Neural progenitor cell (in vitro differentiated cells): ENCODE measurements around the gene OPRL1. TPM values are rescaled to one million over a fixed set of nuclear protein-coding genes. Genes with fewer than 3 reads are reported as not detected.
A peak's percentile ranks its signal among the peaks of the same experiment; 100 is the strongest.

ENCODE experiments used
- DNase-seq: peaks from one replicate; pipeline ENCODE4 v3.0.0-alpha.2; 2016; ENCODE audit warnings: low spot score
- H2AFZ ChIP-seq: fragments of 200-600 bp; sonication (generic); replicated peaks from 2 replicates; pipeline ENCODE4 v1.6.1; 2016; ENCODE audit warnings: antibody characterized with exemption
- H3F3A ChIP-seq: fragments of 200-600 bp; sonication (generic); 2 replicates; pipeline ENCODE4 v1.6.1; 2016; ENCODE audit warnings: antibody characterized with exemption, low read depth
- H3K27ac ChIP-seq: fragments of 200-600 bp; sonication (generic); 2 replicates; pipeline ENCODE4 v1.5.1; 2016; ENCODE audit warnings: mild to moderate bottlenecking
- H3K27me3 ChIP-seq: fragments of 200-600 bp; sonication (generic); 2 replicates; pipeline ENCODE4 v1.6.1; 2016; ENCODE audit warnings: mild to moderate bottlenecking, moderate library complexity
- H3K36me3 ChIP-seq: fragments of 200-600 bp; sonication (generic); 2 replicates; pipeline ENCODE4 v1.5.1; 2016
- H3K4me1 ChIP-seq: fragments of 200-600 bp; sonication (generic); 2 replicates; pipeline ENCODE4 v1.6.1; 2016; ENCODE audit warnings: mixed run types
- H3K4me2 ChIP-seq: fragments of 200-600 bp; sonication (generic); 2 replicates; pipeline ENCODE4 v1.6.1; 2016
- H3K4me3 ChIP-seq: fragments of 200-600 bp; sonication (generic); 2 replicates; pipeline ENCODE4 v1.5.1; 2016
- H3K79me2 ChIP-seq: fragments of 200-600 bp; sonication (generic); 2 replicates; pipeline ENCODE4 v1.6.1; 2016; ENCODE audit warnings: low read depth
- H3K9ac ChIP-seq: fragments of 200-600 bp; sonication (generic); 2 replicates; pipeline ENCODE4 v1.6.1; 2016
- H3K9me3 ChIP-seq: fragments of 200-600 bp; sonication (generic); 2 replicates; pipeline ENCODE4 v1.5.1; 2016; ENCODE audit warnings: low read depth
- H4K20me1 ChIP-seq: fragments of 200-600 bp; sonication (generic); 2 replicates; pipeline ENCODE4 v1.6.1; 2016; ENCODE audit warnings: low read depth
- H3K27ac Mint-ChIP-seq: 3 replicates; pipeline ENCODE4 v1.8.0; 2021; ENCODE audit warnings: mixed read lengths
- H3K27me3 Mint-ChIP-seq: 2 replicates; pipeline ENCODE4 v1.8.0; 2022; ENCODE audit warnings: low read depth, mild to moderate bottlenecking, inconsistent platforms, moderate library complexity, mixed read lengths; ENCODE audit not compliant: insufficient read depth
- H3K36me3 Mint-ChIP-seq: 3 replicates; pipeline ENCODE4 v1.8.0; 2021; ENCODE audit warnings: mixed read lengths
- H3K4me1 Mint-ChIP-seq: 3 replicates; pipeline ENCODE4 v1.8.0; 2021; ENCODE audit warnings: mixed read lengths
- H3K4me3 Mint-ChIP-seq: 3 replicates; pipeline ENCODE4 v1.8.0; 2021; ENCODE audit warnings: mild to moderate bottlenecking, moderate library complexity, mixed read lengths
- H3K9me3 Mint-ChIP-seq: 3 replicates; pipeline ENCODE4 v1.8.0; 2020; ENCODE audit warnings: mixed read lengths
- EZH2 ChIP-seq: fragments of 200-600 bp; sonication (generic); IDR thresholded peaks from 2 replicates; pipeline ENCODE4 v1.6.1; 2017; ENCODE audit warnings: antibody characterized with exemption, mild to moderate bottlenecking, moderate library complexity
- EZH2phosphoT487 ChIP-seq: fragments of 200-600 bp; sonication (generic); IDR thresholded peaks from 2 replicates; pipeline ENCODE4 v1.6.1; 2017; ENCODE audit warnings: antibody characterized with exemption
- total RNA-seq: library from RNA; depleted of rRNA; stranded (reverse); fragments of >200 nt; gene quantifications from 2 replicates; pipeline ENCODE4 v1.2.3, GENCODE V29; 2015; ENCODE audit warnings: low replicate concordance
- TF ChIP-seq, protein P1 (sequence below): fragments of 200-600 bp; sonication (generic); IDR thresholded peaks from 2 replicates; pipeline ENCODE4 v1.5.1; 2017; ENCODE audit warnings: antibody characterized with exemption, mild to moderate bottlenecking

Gene OPRL1
- total RNA-seq, 1 donor from 2014 or later = 1.3 TPM

DNA sequence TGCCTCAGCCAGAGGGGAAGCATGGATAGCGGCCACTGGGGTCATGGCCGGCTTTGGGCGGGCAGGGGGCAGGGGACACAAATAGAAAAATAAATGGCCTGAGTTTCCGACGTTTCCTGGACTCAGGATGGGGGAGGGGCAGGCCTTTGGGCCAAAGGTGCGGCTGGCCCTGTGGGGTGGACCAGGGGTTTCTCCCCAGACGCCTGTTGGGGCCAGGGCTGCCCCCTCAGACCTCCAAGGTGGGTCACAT lies 23.3 kb upstream of the OPRL1 start:
- Mint-ChIP-seq H3K36me3 (no peaks in the 10 kb centered on the region), H3K4me1 (peaks cover 21% of the 10 kb centered on the region), H3K27ac (no peak overlapping the region), H3K9me3 (peaks cover 2% of the 10 kb centered on the region), H3K27me3 (peaks cover 21% of the 10 kb centered on the region), H3K4me3 (no peak overlapping the region)
- Histone ChIP-seq H2AFZ (no peak overlapping the region), H3K9me3 (no peaks in the 10 kb centered on the region), H3K4me1 (peaks cover 4% of the 10 kb centered on the region), H3K36me3 (no peaks in the 10 kb centered on the region), H3F3A (peaks cover 5% of the 10 kb centered on the region), H3K4me3 (no peak overlapping the region), H3K9ac (no peak overlapping the region), H3K4me2 (no peak overlapping the region), H4K20me1 (no peaks in the 10 kb centered on the region), H3K79me2 (no peaks in the 10 kb centered on the region), H3K27me3 (peaks cover 18% of the 10 kb centered on the region), H3K27ac (no peak overlapping the region)
- TF ChIP-seq, protein P1, sequence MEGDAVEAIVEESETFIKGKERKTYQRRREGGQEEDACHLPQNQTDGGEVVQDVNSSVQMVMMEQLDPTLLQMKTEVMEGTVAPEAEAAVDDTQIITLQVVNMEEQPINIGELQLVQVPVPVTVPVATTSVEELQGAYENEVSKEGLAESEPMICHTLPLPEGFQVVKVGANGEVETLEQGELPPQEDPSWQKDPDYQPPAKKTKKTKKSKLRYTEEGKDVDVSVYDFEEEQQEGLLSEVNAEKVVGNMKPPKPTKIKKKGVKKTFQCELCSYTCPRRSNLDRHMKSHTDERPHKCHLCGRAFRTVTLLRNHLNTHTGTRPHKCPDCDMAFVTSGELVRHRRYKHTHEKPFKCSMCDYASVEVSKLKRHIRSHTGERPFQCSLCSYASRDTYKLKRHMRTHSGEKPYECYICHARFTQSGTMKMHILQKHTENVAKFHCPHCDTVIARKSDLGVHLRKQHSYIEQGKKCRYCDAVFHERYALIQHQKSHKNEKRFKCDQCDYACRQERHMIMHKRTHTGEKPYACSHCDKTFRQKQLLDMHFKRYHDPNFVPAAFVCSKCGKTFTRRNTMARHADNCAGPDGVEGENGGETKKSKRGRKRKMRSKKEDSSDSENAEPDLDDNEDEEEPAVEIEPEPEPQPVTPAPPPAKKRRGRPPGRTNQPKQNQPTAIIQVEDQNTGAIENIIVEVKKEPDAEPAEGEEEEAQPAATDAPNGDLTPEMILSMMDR = no peak
- TF ChIP-seq EZH2 (no peak), EZH2phosphoT487 (no peak)
- DNase-seq = no peak

DNA sequence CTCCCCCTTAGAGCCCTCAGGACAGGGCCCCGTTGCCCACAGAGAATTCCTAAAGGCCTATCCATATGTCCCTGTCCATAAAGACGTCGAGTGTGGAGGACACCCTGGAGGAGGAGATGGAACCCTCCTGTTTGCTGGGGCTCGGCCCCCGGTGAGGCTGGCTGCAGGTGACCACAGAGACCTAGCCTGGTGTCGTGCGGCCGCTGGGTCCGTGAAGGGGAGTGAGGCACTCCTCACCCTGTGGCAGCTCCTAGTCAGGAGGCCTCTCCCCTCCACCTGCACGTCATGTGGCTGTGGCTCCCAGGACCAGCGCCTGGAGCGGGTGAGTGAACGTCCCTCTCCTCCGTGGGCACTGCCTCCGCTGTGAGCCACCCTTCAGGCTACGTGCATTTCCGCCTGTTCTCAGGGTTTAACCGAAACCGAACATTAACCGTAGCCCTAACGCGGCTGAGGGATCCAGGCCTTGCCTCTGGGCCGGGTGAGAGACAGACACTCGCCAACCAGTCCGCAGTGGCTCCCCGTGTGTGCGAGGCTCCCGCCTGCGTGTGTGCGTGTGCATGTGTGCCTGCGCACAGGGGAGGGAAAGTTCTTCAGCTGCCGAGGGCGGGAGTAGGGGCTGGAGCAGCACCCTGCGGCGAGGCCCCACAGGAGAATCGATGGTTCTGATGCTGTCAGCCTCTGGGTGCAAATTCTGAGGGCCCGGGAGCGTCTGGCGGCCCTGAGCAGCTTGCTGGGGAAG lies 22.8 kb upstream of the OPRL1 start:
- no peak overlapping the region for H3K27ac Mint-ChIP-seq
- peaks cover 23% of the 10 kb centered on the region for H3K4me1 Mint-ChIP-seq
- no peaks in the 10 kb centered on the region for H4K20me1 ChIP-seq
- H3K4me3 ChIP-seq = no peak overlapping the region
- H3K27me3 ChIP-seq = peaks cover 13% of the 10 kb centered on the region
- TF ChIP-seq EZH2 = no peak
- no peak for TF ChIP-seq EZH2phosphoT487
- TF ChIP-seq, protein P1 = no peak
- H3K27ac ChIP-seq = no peak overlapping the region
- H3K36me3 ChIP-seq = no peaks in the 10 kb centered on the region
- H3K79me2 ChIP-seq = no peaks in the 10 kb centered on the region
- peak overlapping the region; percentile 24 for H3K4me3 Mint-ChIP-seq
- no peak overlapping the region for H3K4me2 ChIP-seq
- peaks cover 4% of the 10 kb centered on the region for H3K4me1 ChIP-seq
- no peak overlapping the region for H3K9ac ChIP-seq
- H3K9me3 ChIP-seq = no peaks in the 10 kb centered on the region
- H3K27me3 Mint-ChIP-seq = peaks cover 18% of the 10 kb centered on the region
- no peaks in the 10 kb centered on the region for H3K36me3 Mint-ChIP-seq
- peaks cover 5% of the 10 kb centered on the region for H3F3A ChIP-seq
- DNase-seq = peak; percentile 32
- H3K9me3 Mint-ChIP-seq = peaks cover 2% of the 10 kb centered on the region
- H2AFZ ChIP-seq = peak overlapping the region; percentile 54

DNA sequence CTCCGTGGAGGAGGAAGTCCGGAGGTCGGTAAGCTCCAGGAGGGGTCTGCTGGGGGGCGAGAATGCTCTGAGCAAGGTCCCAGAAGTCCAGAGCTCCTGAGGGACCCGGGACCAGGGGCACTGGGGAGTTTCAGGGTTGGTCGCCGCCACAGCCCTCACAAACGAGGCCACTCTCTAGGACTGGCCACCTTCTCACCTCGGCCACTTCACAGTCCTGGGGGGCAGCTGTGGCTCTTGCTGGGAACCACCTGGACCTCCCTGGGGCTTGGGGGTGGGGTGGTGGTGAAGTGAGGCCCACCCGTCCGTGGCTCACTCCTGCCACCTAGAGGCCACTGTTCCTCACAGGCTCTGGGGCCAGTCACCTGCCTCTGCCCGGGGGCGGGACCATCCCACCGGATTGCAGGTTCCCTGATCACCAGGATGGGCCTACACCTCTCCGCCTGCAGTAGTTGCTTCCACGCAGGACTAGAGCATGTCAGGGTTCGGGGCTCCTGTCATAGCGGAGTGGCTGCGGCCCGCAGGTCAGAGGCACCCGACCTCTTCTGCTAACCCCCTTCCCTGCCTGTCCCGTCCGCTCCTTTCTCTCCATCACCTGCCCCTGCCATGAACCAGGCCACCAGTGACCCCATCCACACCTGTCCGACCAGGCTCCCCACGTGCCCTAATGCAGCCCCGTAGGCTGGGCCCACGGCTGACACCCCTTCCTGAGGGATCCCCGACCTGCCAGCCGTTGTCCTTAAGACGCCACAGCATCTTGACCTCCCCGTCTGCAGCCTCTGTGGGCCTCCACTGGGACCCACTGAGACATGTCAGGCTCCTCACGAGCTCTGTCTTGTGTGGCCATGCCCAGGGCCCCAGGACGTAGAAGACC lies 22.0 kb upstream of the OPRL1 start:
- TF ChIP-seq, protein P1 = peak; percentile 81
- no peak for TF ChIP-seq EZH2
- Histone ChIP-seq H2AFZ (peak overlapping the region; percentile 54), H3K4me3 (no peak overlapping the region), H3K4me1 (peaks cover 4% of the 10 kb centered on the region), H3K9ac (no peak overlapping the region), H3K36me3 (no peaks in the 10 kb centered on the region), H3K27me3 (peaks cover 5% of the 10 kb centered on the region), H4K20me1 (no peaks in the 10 kb centered on the region), H3K27ac (no peak overlapping the region), H3K79me2 (no peaks in the 10 kb centered on the region), H3K4me2 (no peak overlapping the region), H3K9me3 (no peaks in the 10 kb centered on the region), H3F3A (peaks cover 5% of the 10 kb centered on the region)
- H3K36me3 Mint-ChIP-seq = no peaks in the 10 kb centered on the region
- no peak overlapping the region for H3K4me3 Mint-ChIP-seq
- peaks cover 26% of the 10 kb centered on the region for H3K4me1 Mint-ChIP-seq
- peaks cover 2% of the 10 kb centered on the region for H3K9me3 Mint-ChIP-seq
- peak; percentile 85 for DNase-seq
- H3K27me3 Mint-ChIP-seq = peaks cover 15% of the 10 kb centered on the region
- H3K27ac Mint-ChIP-seq = no peak overlapping the region
